GM18907 (cell line): ENCODE results near the gene WDR82.

Experiments
- ATAC-seq: cut with Tn5 transposase; IDR thresholded peaks from one replicate; pipeline ENCODE4 v1.9.1; 2021; ENCODE audit warnings: mild to moderate bottlenecking, moderate library complexity; ENCODE audit not compliant: unreplicated experiment

WDR82 gene

GRCh38 chr3:52208556-52208955 is 69.9 kb downstream of the WDR82 start:
- ATAC-seq: no peak

DNA sequence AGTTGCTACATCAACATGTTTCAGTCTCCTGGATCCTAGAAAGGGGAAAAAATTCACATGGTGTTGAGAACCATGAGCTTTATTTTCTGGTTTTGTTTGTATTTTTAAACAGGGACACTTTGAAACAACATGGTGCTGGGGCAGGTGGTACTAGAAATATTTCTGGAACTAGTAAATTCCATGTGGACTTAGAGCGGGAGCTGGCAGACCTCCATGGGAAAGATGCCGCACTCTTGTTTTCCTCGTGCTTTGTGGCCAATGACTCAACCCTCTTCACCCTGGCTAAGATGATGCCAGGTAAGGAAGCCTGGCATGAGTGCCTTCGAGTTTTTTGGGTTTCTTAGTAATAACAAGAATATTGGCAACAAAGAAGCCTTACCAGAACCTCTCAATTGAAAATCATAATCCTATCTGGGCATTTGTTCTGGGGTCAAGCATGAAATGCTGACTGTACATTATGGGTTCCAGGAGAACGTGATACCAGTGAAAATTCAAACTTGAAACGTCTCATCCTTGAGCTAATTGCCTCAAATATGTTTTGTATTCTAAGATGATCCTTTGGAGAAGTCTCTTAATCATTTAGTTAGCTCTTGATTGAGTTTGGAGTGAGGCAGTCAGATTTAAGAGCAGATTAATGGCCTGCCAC is 72.6 kb downstream of the WDR82 start:
- no peak for ATAC-seq
